GM23338 (cell line): ENCODE measurements around the gene CDH4. TPM values are rescaled to one million over a fixed set of nuclear protein-coding genes. Genes with fewer than 3 reads are reported as not detected.

Experiments
- ATAC-seq: fragments of 200-7000 bp; cut with Tn5 transposase; 3 replicates; pipeline ENCODE4 v1.9.1; 2020
- DNase-seq: peaks from one replicate; pipeline ENCODE4 v3.0.0-alpha.2; 2015; ENCODE audit warnings: low spot score
- H2AFZ ChIP-seq: fragments of 200-600 bp; sonication (generic); 2 replicates; pipeline ENCODE4 v1.8.0; 2016; ENCODE audit warnings: antibody characterized with exemption, mild to moderate bottlenecking, moderate library complexity
- H3F3A ChIP-seq: fragments of 200-600 bp; sonication (generic); replicated peaks from 2 replicates; pipeline ENCODE4 v1.8.0; 2017; ENCODE audit warnings: antibody characterized with exemption, mixed run types, low read depth
- H3K27ac ChIP-seq: fragments of 200-600 bp; sonication (generic); 2 replicates; pipeline ENCODE4 v1.6.1; 2016; ENCODE audit warnings: low read depth
- H3K27me3 ChIP-seq: fragments of 200-600 bp; sonication (generic); 2 replicates; pipeline ENCODE4 v1.8.0; 2016; ENCODE audit warnings: mild to moderate bottlenecking, mixed run types, moderate library complexity; ENCODE audit not compliant: insufficient read depth
- H3K36me3 ChIP-seq: fragments of 200-600 bp; sonication (generic); 2 replicates; pipeline ENCODE4 v1.8.0; 2016; ENCODE audit warnings: mild to moderate bottlenecking; ENCODE audit not compliant: insufficient read depth
- H3K4me1 ChIP-seq: fragments of 200-600 bp; sonication (generic); 2 replicates; pipeline ENCODE4 v1.8.0; 2016; ENCODE audit warnings: mild to moderate bottlenecking, moderate library complexity; ENCODE audit not compliant: insufficient read depth
- H3K4me2 ChIP-seq: fragments of 200-600 bp; sonication (generic); 2 replicates; pipeline ENCODE4 v1.7.1; 2017; ENCODE audit warnings: mixed run types
- H3K4me3 ChIP-seq: fragments of 200-600 bp; sonication (generic); 2 replicates; pipeline ENCODE4 v1.6.1; 2016; ENCODE audit warnings: mixed run types
- H3K79me2 ChIP-seq: fragments of 200-600 bp; sonication (generic); replicated peaks from 2 replicates; pipeline ENCODE4 v1.8.0; 2017; ENCODE audit warnings: mild to moderate bottlenecking; ENCODE audit not compliant: insufficient read depth
- H3K9me2 ChIP-seq: fragments of 200-600 bp; sonication (generic); 2 replicates; pipeline ENCODE4 v1.8.0; 2017; ENCODE audit not compliant: insufficient read depth
- H4K20me1 ChIP-seq: fragments of 200-600 bp; sonication (generic); replicated peaks from 2 replicates; pipeline ENCODE4 v1.8.0; 2017; ENCODE audit warnings: mild to moderate bottlenecking; ENCODE audit not compliant: insufficient read depth
- H3K27ac Mint-ChIP-seq: 2 replicates; pipeline ENCODE4 v1.8.0; 2020; ENCODE audit warnings: inconsistent platforms, mild to moderate bottlenecking, moderate library complexity, mixed read lengths
- H3K27me3 Mint-ChIP-seq: 3 replicates; pipeline ENCODE4 v1.8.0; 2022; ENCODE audit warnings: low read depth, mild to moderate bottlenecking, moderate library complexity, mixed read lengths, inconsistent platforms; ENCODE audit not compliant: insufficient read depth, poor library complexity
- H3K36me3 Mint-ChIP-seq: 3 replicates; pipeline ENCODE4 v1.8.0; 2021; ENCODE audit warnings: low read depth, mild to moderate bottlenecking, inconsistent platforms, moderate library complexity, mixed read lengths
- H3K4me1 Mint-ChIP-seq: 3 replicates; pipeline ENCODE4 v1.8.0; 2020; ENCODE audit warnings: mild to moderate bottlenecking, inconsistent platforms, mixed read lengths
- H3K4me3 Mint-ChIP-seq: 3 replicates; pipeline ENCODE4 v1.8.0; 2021; ENCODE audit warnings: moderate library complexity, mild to moderate bottlenecking, inconsistent platforms, mixed read lengths
- H3K9me3 Mint-ChIP-seq: 3 replicates; pipeline ENCODE4 v1.8.0; 2020; ENCODE audit warnings: moderate library complexity, mild to moderate bottlenecking, inconsistent platforms, mixed read lengths
- ETS1 ChIP-seq: IDR thresholded peaks from 2 replicates; pipeline ENCODE4 v1.6.1; 2016; ENCODE audit warnings: antibody characterized with exemption
- EZH2 ChIP-seq: fragments of 200-600 bp; sonication (generic); IDR thresholded peaks from one replicate; pipeline ENCODE4 v1.8.0; 2017; ENCODE audit warnings: antibody characterized with exemption, mild to moderate bottlenecking, low read depth; ENCODE audit not compliant: unreplicated experiment
- EZH2phosphoT487 ChIP-seq: fragments of 200-600 bp; sonication (generic); IDR thresholded peaks from one replicate; pipeline ENCODE4 v1.8.1; 2018; ENCODE audit warnings: antibody characterized with exemption; ENCODE audit not compliant: unreplicated experiment
- REST ChIP-seq: IDR thresholded peaks from one replicate; pipeline ENCODE4 v1.6.1; 2018; ENCODE audit warnings: antibody characterized with exemption; ENCODE audit not compliant: unreplicated experiment
- STAT1 ChIP-seq: IDR thresholded peaks from one replicate; pipeline ENCODE4 v1.6.1; 2016; ENCODE audit warnings: antibody characterized with exemption; ENCODE audit not compliant: unreplicated experiment
- ZNF462 ChIP-seq: fragments of 250-450 bp; sonication (Bioruptor Pico); IDR thresholded peaks from 2 replicates; pipeline ENCODE4 v1.5.0; 2020; ENCODE audit warnings: mild to moderate bottlenecking, moderate library complexity
- polyA plus RNA-seq: library from polyadenylated mRNA; unstranded; fragments of >200 nt; fragmentation: Nextera tagmentation; extraction: Ambion mirVana; gene quantifications from 2 replicates; pipeline ENCODE4 v1.2.1, GENCODE V29; 2016
- total RNA-seq: library from RNA; depleted of rRNA; stranded (reverse); fragments of >200 nt; shearing (Covaris generic); gene quantifications from 2 replicates; pipeline ENCODE4 v1.2.3, GENCODE V29; 2014

The CDH4 gene
- total and polyA plus RNA-seq, 2 experiments from 2014 or later, result 1.2 to 4.2 TPM

GRCh38 chr20:61533231-61533631, 281.2 kb downstream of the CDH4 start (continued):
- TF ChIP-seq ZNF462, result no peak

- no peak overlapping the region for H3K4me3 ChIP-seq
- Mint-ChIP-seq H3K9me3 (no peaks in the 10 kb centered on the region), H3K4me3 (no peak overlapping the region), H3K27me3 (peaks cover 14% of the 10 kb centered on the region), H3K27ac (no peak overlapping the region), H3K4me1 (peaks cover 2% of the 10 kb centered on the region; the same call in 2 of the 3 replicates), H3K36me3 (no peaks in the 10 kb centered on the region)
- no peaks in the 10 kb centered on the region for H4K20me1 ChIP-seq
- H3K9me2 ChIP-seq, result no peaks in the 10 kb centered on the region
- no peak overlapping the region for H3K27ac ChIP-seq
- H3K4me1 ChIP-seq, result no peaks in the 10 kb centered on the region
- no peaks in the 10 kb centered on the region for H3K27me3 ChIP-seq
- no peaks in the 10 kb centered on the region for H3K79me2 ChIP-seq
- DNase-seq (no peak), ATAC-seq (no peak)
- H3F3A ChIP-seq, result no peaks in the 10 kb centered on the region
- H3K4me2 ChIP-seq, result no peak overlapping the region
- H2AFZ ChIP-seq, result no peak overlapping the region
- H3K36me3 ChIP-seq, result no peaks in the 10 kb centered on the region
- TF ChIP-seq EZH2phosphoT487, result no peak
- TF ChIP-seq EZH2, result no peak
- TF ChIP-seq STAT1, result no peak
- TF ChIP-seq ETS1, result no peak
- no peak for TF ChIP-seq REST
Observed at GRCh38 chr20:61534346-61534745, 282.3 kb downstream of the CDH4 start.
